Measurements from ENCODE around the gene TP53TG5.

Gene TP53TG5

GRCh38 chr20:45408646-45409213 lies 30.6 kb upstream of the TP53TG5 start:
- H3K4me3 Mint-ChIP-seq = no peak overlapping the region
- peaks cover 22% of the 10 kb centered on the region for H3K36me3 Mint-ChIP-seq (ENCODE audit: low read depth)
- peaks cover 29% of the 10 kb centered on the region for H3K4me1 Mint-ChIP-seq (ENCODE audit: low read depth)
- H3K27me3 Mint-ChIP-seq = peaks cover 3% of the 10 kb centered on the region
- no peak for DNase-seq
- no peak overlapping the region for H3K27ac Mint-ChIP-seq
- H3K9me3 Mint-ChIP-seq = no peaks in the 10 kb centered on the region

- Mint-ChIP-seq H3K9me3 (no peaks in the 10 kb centered on the region), H3K4me3 (peak within 1 kb of the TSS; percentile 78), H3K36me3 (ENCODE audit: low read depth) (peaks cover 22% of the 10 kb centered on the region), H3K27me3 (peaks cover 3% of the 10 kb centered on the region), H3K27ac (peak within 1 kb of the TSS; percentile 47), H3K4me1 (ENCODE audit: low read depth) (peaks cover 29% of the 10 kb centered on the region)
- DNase-seq = no peak
These were observed 29.9 kb upstream of the TP53TG5 start, which contains the start of gene DBNDD2 for GRCh38 chr20:45407783-45408645. Gene DBNDD2, plus strand, starts transcription at chr20:45408289. Its CDS starts 179 bp downstream, at chr20:45408468.

GRCh38 chr20:45407067-45407745 lies 29.1 kb upstream of the TP53TG5 start:
- peaks cover 29% of the 10 kb centered on the region for H3K4me1 Mint-ChIP-seq (ENCODE audit: low read depth)
- peaks cover 24% of the 10 kb centered on the region for H3K36me3 Mint-ChIP-seq (ENCODE audit: low read depth)
- H3K27ac Mint-ChIP-seq = peak overlapping the region; percentile 47
- peaks cover 2% of the 10 kb centered on the region for H3K9me3 Mint-ChIP-seq
- DNase-seq = peak; percentile 49
- peak overlapping the region; percentile 78 for H3K4me3 Mint-ChIP-seq
- H3K27me3 Mint-ChIP-seq = peaks cover 3% of the 10 kb centered on the region

- Mint-ChIP-seq H3K36me3 (ENCODE audit: low read depth) (peaks cover 27% of the 10 kb centered on the region), H3K27me3 (peaks cover 3% of the 10 kb centered on the region), H3K9me3 (peaks cover 8% of the 10 kb centered on the region), H3K4me1 (ENCODE audit: low read depth) (peaks cover 36% of the 10 kb centered on the region), H3K4me3 (peak overlapping the region; percentile 78), H3K27ac (peak overlapping the region; percentile 63)
- DNase-seq = peak; percentile 69
These were observed 28.3 kb upstream of the TP53TG5 start for GRCh38 chr20:45406260-45407066.

GRCh38 chr20:45405571-45406259 lies 27.6 kb upstream of the TP53TG5 start:
- Mint-ChIP-seq H3K27me3 (peaks cover 3% of the 10 kb centered on the region), H3K27ac (peak overlapping the region; percentile 63), H3K36me3 (ENCODE audit: low read depth) (peaks cover 25% of the 10 kb centered on the region), H3K4me3 (peak overlapping the region; percentile 77), H3K9me3 (peaks cover 11% of the 10 kb centered on the region), H3K4me1 (ENCODE audit: low read depth) (peaks cover 38% of the 10 kb centered on the region)
- peak; percentile 39 for DNase-seq

GRCh38 chr20:45404438-45404837 lies 26.3 kb upstream of the TP53TG5 start:
- H3K27ac Mint-ChIP-seq = peak overlapping the region; percentile 54

GRCh38 chr20:45402946-45403345 lies 24.8 kb upstream of the TP53TG5 start:
- peaks cover 24% of the 10 kb centered on the region for H3K36me3 Mint-ChIP-seq (ENCODE audit: low read depth)
- peaks cover 23% of the 10 kb centered on the region for H3K9me3 Mint-ChIP-seq
- H3K4me3 Mint-ChIP-seq = no peak overlapping the region
- H3K4me1 Mint-ChIP-seq (ENCODE audit: low read depth) = peaks cover 30% of the 10 kb centered on the region
- peaks cover 3% of the 10 kb centered on the region for H3K27me3 Mint-ChIP-seq
- H3K27ac Mint-ChIP-seq = no peak overlapping the region
- DNase-seq = no peak

More at GRCh38 chr20:45404438-45404837, 26.3 kb upstream of the TP53TG5 start:
- Mint-ChIP-seq H3K36me3 (ENCODE audit: low read depth) (peaks cover 25% of the 10 kb centered on the region), H3K4me3 (peak overlapping the region; percentile 77), H3K4me1 (ENCODE audit: low read depth) (peaks cover 38% of the 10 kb centered on the region), H3K9me3 (peaks cover 21% of the 10 kb centered on the region), H3K27me3 (peaks cover 3% of the 10 kb centered on the region)
- DNase-seq = no peak

- H3K9me3 Mint-ChIP-seq = peaks cover 23% of the 10 kb centered on the region
- peaks cover 24% of the 10 kb centered on the region for H3K36me3 Mint-ChIP-seq (ENCODE audit: low read depth)
- H3K27me3 Mint-ChIP-seq = peaks cover 3% of the 10 kb centered on the region
- H3K4me1 Mint-ChIP-seq (ENCODE audit: low read depth) = peaks cover 16% of the 10 kb centered on the region
- no peak overlapping the region for H3K27ac Mint-ChIP-seq
- no peak for DNase-seq
- no peak overlapping the region for H3K4me3 Mint-ChIP-seq
These were observed 22.4 kb upstream of the TP53TG5 start for GRCh38 chr20:45400346-45401031.

GRCh38 chr20:45399018-45399417 lies 20.9 kb upstream of the TP53TG5 start:
- DNase-seq = no peak
- Mint-ChIP-seq H3K27ac (no peak overlapping the region), H3K27me3 (no peaks in the 10 kb centered on the region), H3K36me3 (ENCODE audit: low read depth) (peaks cover 27% of the 10 kb centered on the region), H3K4me1 (ENCODE audit: low read depth) (peaks cover 9% of the 10 kb centered on the region), H3K4me3 (no peak overlapping the region), H3K9me3 (peaks cover 23% of the 10 kb centered on the region)

GRCh38 chr20:45395114-45395415 lies 16.9 kb upstream of the TP53TG5 start:
- Mint-ChIP-seq H3K36me3 (ENCODE audit: low read depth) (peaks cover 9% of the 10 kb centered on the region), H3K27ac (no peak overlapping the region), H3K4me1 (ENCODE audit: low read depth) (peaks cover 9% of the 10 kb centered on the region), H3K9me3 (peaks cover 8% of the 10 kb centered on the region), H3K4me3 (no peak overlapping the region), H3K27me3 (no peaks in the 10 kb centered on the region)
- DNase-seq = no peak

- no peaks in the 10 kb centered on the region for H3K27me3 Mint-ChIP-seq
- H3K36me3 Mint-ChIP-seq (ENCODE audit: low read depth) = peaks cover 3% of the 10 kb centered on the region
- DNase-seq = no peak
- H3K27ac Mint-ChIP-seq = no peak overlapping the region
- H3K9me3 Mint-ChIP-seq = peaks cover 2% of the 10 kb centered on the region
- H3K4me1 Mint-ChIP-seq (ENCODE audit: low read depth) = peaks cover 9% of the 10 kb centered on the region
- H3K4me3 Mint-ChIP-seq = no peak overlapping the region
These were observed 16.3 kb upstream of the TP53TG5 start for GRCh38 chr20:45394221-45395113.

GRCh38 chr20:45392733-45393132 lies 14.6 kb upstream of the TP53TG5 start:
- no peaks in the 10 kb centered on the region for H3K27me3 Mint-ChIP-seq
- H3K4me1 Mint-ChIP-seq (ENCODE audit: low read depth) = peaks cover 16% of the 10 kb centered on the region
- DNase-seq = no peak
- no peaks in the 10 kb centered on the region for H3K9me3 Mint-ChIP-seq
- H3K4me3 Mint-ChIP-seq = no peak overlapping the region
- no peak overlapping the region for H3K27ac Mint-ChIP-seq
- H3K36me3 Mint-ChIP-seq (ENCODE audit: low read depth) = peaks cover 7% of the 10 kb centered on the region
